Measurements from ENCODE around the gene HMGN1.

HMGN1 gene

GRCh38 chr21:39345440-39345839, 3.4 kb downstream of the HMGN1 start:
- no peak for TF ChIP-seq CTCF (IDR thresholded peaks at IDR 0.05; ENCODE audit: low read depth, low read length)
- no peak for DNase-seq (ENCODE audit: extremely low read depth, low read depth)

- TF ChIP-seq CTCF (IDR thresholded peaks at IDR 0.05; ENCODE audit: low read depth, low read length): no peak
- no peak for DNase-seq (ENCODE audit: extremely low read depth, low read depth)
These were observed 4.0 kb downstream of the HMGN1 start for GRCh38 chr21:39344848-39345247.

- DNase-seq (ENCODE audit: extremely low read depth, low read depth): no peak
- TF ChIP-seq CTCF (IDR thresholded peaks at IDR 0.05; ENCODE audit: low read depth, low read length): no peak
These were observed 7.5 kb downstream of the HMGN1 start for GRCh38 chr21:39341249-39341923.

GRCh38 chr21:39340687-39341086, 8.2 kb downstream of the HMGN1 start:
- no peak for TF ChIP-seq CTCF (IDR thresholded peaks at IDR 0.05; ENCODE audit: low read depth, low read length)
- no peak for DNase-seq (ENCODE audit: extremely low read depth, low read depth)

- DNase-seq (ENCODE audit: extremely low read depth, low read depth): no peak
- TF ChIP-seq CTCF (IDR thresholded peaks at IDR 0.05; ENCODE audit: low read depth, low read length): no peak
These were observed 9.7 kb downstream of the HMGN1 start for GRCh38 chr21:39339231-39339630.

- no peak for DNase-seq (ENCODE audit: extremely low read depth, low read depth)
- no peak for TF ChIP-seq CTCF (IDR thresholded peaks at IDR 0.05; ENCODE audit: low read depth, low read length)
These were observed 12.4 kb downstream of the HMGN1 start for GRCh38 chr21:39336457-39337008.

- TF ChIP-seq CTCF (IDR thresholded peaks at IDR 0.05; ENCODE audit: low read depth, low read length): no peak
- no peak for DNase-seq (ENCODE audit: extremely low read depth, low read depth)
These were observed 14.3 kb downstream of the HMGN1 start for GRCh38 chr21:39334611-39335010.

Data from AG09319 (cell line).